HCT116 (cell line): ENCODE data around the gene RGL4. TPM values are rescaled to one million over a fixed set of nuclear protein-coding genes. Genes with fewer than 3 reads are reported as not detected.

ENCODE experiments used
- ATAC-seq: fragments of 200-7000 bp; cut with Tn5 transposase; 2 replicates; pipeline ENCODE4 v1.9.1; 2020; ENCODE audit warnings: mild to moderate bottlenecking, moderate library complexity
- BruUV-seq: library from RNA; stranded (reverse); fragments of 400-500 nt; replicated peaks from 2 replicates; lab custom pipeline; 2021; lab: Mats Ljungman, UMichigan
- CTCF ChIA-PET: fragments of 300-600 bp; sonication (Branson Sonifier 250); formaldehyde crosslinking; loops from one replicate; lab custom pipeline; 2021; ENCODE audit warnings: antibody characterized with exemption; lab: Charles Lee
- POLR2A ChIA-PET: fragments of 300-600, 350-600 bp; sonication (Branson Sonifier 250); formaldehyde crosslinking; loops from one replicate; lab custom pipeline; 2021; ENCODE audit warnings: antibody characterized with exemption; lab: Charles Lee
- RAD21 ChIA-PET, 2 experiments: fragments of 300-600 bp; sonication (Branson Sonifier 250); formaldehyde crosslinking; loops; one replicate each; lab custom pipeline; 2023; ENCODE audit warnings: low total read pairs in 2 of 2; ENCODE audit not compliant: uncharacterized antibody in 2 of 2, unreplicated experiment in 2 of 2, low non-redundant PET in 1 of 2; lab: Charles Lee
- DNase-seq: peaks from one replicate; pipeline ENCODE4 v3.0.0-alpha.2; 2010; ENCODE audit warnings: low read depth, low spot score
- H2AFZ ChIP-seq: fragments of 200-600 bp; shearing (Covaris generic), sonication (generic); 2 replicates; pipeline ENCODE4 v1.6.1; 2017; ENCODE audit warnings: low read depth, mixed run types, mixed read lengths, antibody characterized with exemption, low read length; ENCODE audit not compliant: poor library complexity, severe bottlenecking
- H3K27ac ChIP-seq: 2 replicates; pipeline ENCODE4 v1.5.1; 2012; ENCODE audit warnings: low read depth, low read length
- H3K27me3 ChIP-seq: fragments of 200-600 bp; sonication (generic); 2 replicates; pipeline ENCODE4 v1.6.1; 2016; ENCODE audit warnings: mixed run types, low read length, mixed read lengths; ENCODE audit not compliant: insufficient read depth
- H3K36me3 ChIP-seq, 2 experiments: fragments of 200-500 bp in 1 of 2; fragments of 200-600 bp in 1 of 2; sonication (Bioruptor generic) in 1 of 2; sonication (generic) in 1 of 2; 2 replicates each; pipeline versions ENCODE4 v1.5.1 to v1.6.1; 2014 to 2016; ENCODE audit warnings: low read length in 2 of 2, inconsistent platforms in 1 of 2, mixed read lengths in 1 of 2, mixed run types in 1 of 2; ENCODE audit not compliant: insufficient read depth in 2 of 2, control insufficient read depth in 1 of 2
- H3K4me1 ChIP-seq, 2 experiments: fragments of 200-600 bp in 1 of 2; sonication (generic) in 1 of 2; 2 replicates each; pipeline versions ENCODE4 v1.5.1 to v1.6.1; 2012 to 2017; ENCODE audit warnings: low read length in 2 of 2, inconsistent platforms in 1 of 2, mild to moderate bottlenecking in 1 of 2, mixed read lengths in 1 of 2, mixed run types in 1 of 2, moderate library complexity in 1 of 2; ENCODE audit not compliant: insufficient read depth in 2 of 2, control insufficient read depth in 1 of 2
- H3K4me2 ChIP-seq: fragments of 200-600 bp; sonication (generic); 2 replicates; pipeline ENCODE4 v1.6.1; 2017; ENCODE audit warnings: mixed run types, low read length, mixed read lengths
- H3K4me3 ChIP-seq, 2 experiments: fragments of 200-600 bp in 1 of 2; sonication (generic) in 1 of 2; replicated peaks in 1 of 2; 2 replicates each; pipeline ENCODE4 v1.5.1; 2011 to 2016; ENCODE audit warnings: low read length in 2 of 2, control low read depth in 1 of 2, low read depth in 1 of 2, mild to moderate bottlenecking in 1 of 2, mixed read lengths in 1 of 2, mixed run types in 1 of 2
- H3K79me2 ChIP-seq: fragments of 200-600 bp; sonication (generic); 2 replicates; pipeline ENCODE4 v1.6.1; 2017; ENCODE audit warnings: mild to moderate bottlenecking, mixed run types, low read length, moderate library complexity, mixed read lengths; ENCODE audit not compliant: insufficient read depth
- H3K9ac ChIP-seq: fragments of 200-600 bp; sonication (generic); 2 replicates; pipeline ENCODE4 v1.6.1; 2016; ENCODE audit warnings: low read length, mixed read lengths
- H3K9me2 ChIP-seq: fragments of 200-600 bp; sonication (generic), shearing (Covaris generic); 2 replicates; pipeline ENCODE4 v1.6.1; 2017; ENCODE audit warnings: mixed run types, mild to moderate bottlenecking, moderate library complexity; ENCODE audit not compliant: insufficient read depth
- H3K9me3 ChIP-seq, 2 experiments: fragments of 200-500 bp in 1 of 2; fragments of 200-600 bp in 1 of 2; sonication (Bioruptor generic) in 1 of 2; sonication (generic) in 1 of 2; 2 replicates each; pipeline ENCODE4 v1.6.1; 2014 to 2017; ENCODE audit warnings: low read length in 2 of 2, mixed read lengths in 2 of 2, inconsistent platforms in 1 of 2, low read depth in 1 of 2, mild to moderate bottlenecking in 1 of 2, mixed run types in 1 of 2, moderate library complexity in 1 of 2; ENCODE audit not compliant: control insufficient read depth in 1 of 2, insufficient read depth in 1 of 2
- H4K20me1 ChIP-seq: fragments of 200-600 bp; sonication (generic), shearing (Covaris generic); 2 replicates; pipeline ENCODE4 v1.6.1; 2017; ENCODE audit warnings: mixed run types, mild to moderate bottlenecking, moderate library complexity; ENCODE audit not compliant: insufficient read depth
- CBX3 ChIP-seq: IDR thresholded peaks from 2 replicates; pipeline ENCODE4 v1.6.1; 2012; ENCODE audit warnings: low read depth
- CEBPB ChIP-seq: IDR thresholded peaks from 2 replicates; pipeline ENCODE4 v1.6.1; 2012; ENCODE audit warnings: low read depth
- EGR1 ChIP-seq: IDR thresholded peaks from 2 replicates; pipeline ENCODE4 v1.6.1; 2012; ENCODE audit warnings: low read depth
- ELF1 ChIP-seq: IDR thresholded peaks from 2 replicates; pipeline ENCODE4 v1.6.1; 2012; ENCODE audit warnings: low read depth, borderline replicate concordance
- EZH2 ChIP-seq: fragments of 200-600 bp; sonication (generic); IDR thresholded peaks from 2 replicates; pipeline ENCODE4 v1.6.1; 2017; ENCODE audit warnings: antibody characterized with exemption, mixed run types
- FOSL1 ChIP-seq: IDR thresholded peaks from 2 replicates; pipeline ENCODE4 v1.6.1; 2012; ENCODE audit warnings: low read depth
- JUND ChIP-seq: IDR thresholded peaks from 2 replicates; pipeline ENCODE4 v1.6.1; 2012
- POLR2A ChIP-seq: IDR thresholded peaks from 2 replicates; pipeline ENCODE4 v1.7.0; 2011; ENCODE audit warnings: borderline replicate concordance; ENCODE audit not compliant: insufficient read depth, insufficient read length; ENCODE audit errors: extremely low read depth
- POLR2AphosphoS5 ChIP-seq: IDR thresholded peaks from 2 replicates; pipeline ENCODE4 v1.6.1; 2011; ENCODE audit warnings: mild to moderate bottlenecking, low read depth, low read length, moderate library complexity
- RAD21 ChIP-seq: IDR thresholded peaks from 2 replicates; pipeline ENCODE4 v1.6.1; 2012; ENCODE audit warnings: low read depth, mild to moderate bottlenecking
- SP1 ChIP-seq: IDR thresholded peaks from 2 replicates; pipeline ENCODE4 v1.6.1; 2012; ENCODE audit warnings: low read depth
- TCF7L2 ChIP-seq: IDR thresholded peaks from 2 replicates; pipeline ENCODE4 v1.7.0; 2011; ENCODE audit warnings: borderline replicate concordance, inconsistent platforms; ENCODE audit not compliant: insufficient read depth, insufficient read length; ENCODE audit errors: extremely low read depth
- YY1 ChIP-seq: IDR thresholded peaks from 2 replicates; pipeline ENCODE4 v1.6.1; 2011; ENCODE audit warnings: low read length, low read depth, moderate library complexity, mild to moderate bottlenecking; ENCODE audit not compliant: insufficient replicate concordance; ENCODE audit errors: extremely low read depth
- ZFX ChIP-seq: fragments of 450-650 bp; IDR thresholded peaks from 2 replicates; pipeline ENCODE4 v1.6.1; 2017
- ZNF274 ChIP-seq: fragments of 200-500 bp; sonication (Bioruptor generic); IDR thresholded peaks from 2 replicates; pipeline ENCODE4 v1.6.1; 2014; ENCODE audit warnings: mild to moderate bottlenecking, low read depth, low read length, inconsistent platforms
- intact Hi-C: fragments of 100-400 bp; cut with micrococcal nuclease; formaldehyde crosslinking; loops from 2 replicates; pipeline ENCODE4 v1.10.0; 2022
- total RNA-seq: library from RNA; stranded (reverse); gene quantifications from one replicate; pipeline ENCODE4 v1.2.1, GENCODE V29; 2021; ENCODE audit not compliant: unreplicated experiment
- TF ChIP-seq, protein P1 (sequence below): IDR thresholded peaks from 2 replicates; pipeline ENCODE4 v1.6.1; 2012
- TF ChIP-seq, protein P2 (sequence below), 3 experiments: fragments of 200-600 bp in 1 of 3; sonication (generic) in 1 of 3; IDR thresholded peaks in 2 of 3; conservative IDR thresholded peaks in 1 of 3; 2 replicates each; pipeline ENCODE4 v1.5.1; 2012 to 2017; ENCODE audit warnings: low read depth in 2 of 3, low read length in 2 of 3, antibody characterized with exemption in 1 of 3, borderline replicate concordance in 1 of 3, control low read depth in 1 of 3, mild to moderate bottlenecking in 1 of 3, mixed read lengths in 1 of 3, mixed run types in 1 of 3, moderate library complexity in 1 of 3; ENCODE audit not compliant: insufficient read depth in 1 of 3

RGL4 gene
- total RNA-seq, 1 experiment from 2014 or later: not detected

DNA sequence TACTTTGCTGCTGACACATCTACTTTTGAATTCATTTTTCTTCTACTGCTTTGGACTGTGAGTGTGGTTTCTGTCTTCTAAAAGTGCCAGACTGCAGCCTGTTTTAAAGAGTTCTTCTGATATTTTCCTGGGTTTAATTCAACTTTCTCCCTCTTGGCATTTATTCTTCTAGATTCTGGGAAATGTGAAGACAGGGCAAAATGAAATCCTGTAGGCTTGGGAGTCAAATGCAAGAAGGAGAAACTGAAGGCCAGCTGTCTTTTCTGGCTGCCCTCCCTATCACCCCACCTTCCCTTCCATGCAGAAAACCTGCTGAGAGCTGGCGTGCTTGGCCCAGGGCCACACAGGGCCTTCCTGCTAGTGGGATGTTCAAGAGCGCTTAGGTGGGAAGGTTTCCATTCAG lies 52.5 kb downstream of the RGL4 start:
- Histone ChIP-seq H3K27ac (no peak overlapping the region), H3K79me2 (no peaks in the 10 kb centered on the region), H3K4me3 (no peak overlapping the region), H2AFZ (no peak overlapping the region), H3K9ac (no peak overlapping the region), H3K4me2 (no peak overlapping the region), H3K36me3 (peaks cover 0 to 8% of the 10 kb centered on the region in 2 experiments; a peak in 2 of 4 replicates), H3K4me1 (no peaks in the 10 kb centered on the region), H3K9me3 (no peaks in the 10 kb centered on the region), H4K20me1 (no peaks in the 10 kb centered on the region), H3K9me2 (no peaks in the 10 kb centered on the region), H3K27me3 (no peaks in the 10 kb centered on the region)
- no peak for ATAC-seq
- ChIA-PET POLR2A (no interaction called here), CTCF (no interaction called here), RAD21 (no interaction called here)
- no peak for DNase-seq
- TSS peak; percentile 12 for BruUV-seq
- intact Hi-C loops: no loop called here
- no peak for TF ChIP-seq ZNF274
- TF ChIP-seq POLR2AphosphoS5: no peak
- no peak for TF ChIP-seq CEBPB
- no peak for TF ChIP-seq SP1
- no peak for TF ChIP-seq POLR2A
- TF ChIP-seq EGR1: no peak
- TF ChIP-seq CBX3: no peak
- TF ChIP-seq, protein P1, sequence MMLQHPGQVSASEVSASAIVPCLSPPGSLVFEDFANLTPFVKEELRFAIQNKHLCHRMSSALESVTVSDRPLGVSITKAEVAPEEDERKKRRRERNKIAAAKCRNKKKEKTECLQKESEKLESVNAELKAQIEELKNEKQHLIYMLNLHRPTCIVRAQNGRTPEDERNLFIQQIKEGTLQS: no peak
- no peak for TF ChIP-seq EZH2
- no peak for TF ChIP-seq JUND
- TF ChIP-seq FOSL1: no peak
- no peak for TF ChIP-seq ZFX
- no peak for TF ChIP-seq TCF7L2
- TF ChIP-seq, protein P2, sequence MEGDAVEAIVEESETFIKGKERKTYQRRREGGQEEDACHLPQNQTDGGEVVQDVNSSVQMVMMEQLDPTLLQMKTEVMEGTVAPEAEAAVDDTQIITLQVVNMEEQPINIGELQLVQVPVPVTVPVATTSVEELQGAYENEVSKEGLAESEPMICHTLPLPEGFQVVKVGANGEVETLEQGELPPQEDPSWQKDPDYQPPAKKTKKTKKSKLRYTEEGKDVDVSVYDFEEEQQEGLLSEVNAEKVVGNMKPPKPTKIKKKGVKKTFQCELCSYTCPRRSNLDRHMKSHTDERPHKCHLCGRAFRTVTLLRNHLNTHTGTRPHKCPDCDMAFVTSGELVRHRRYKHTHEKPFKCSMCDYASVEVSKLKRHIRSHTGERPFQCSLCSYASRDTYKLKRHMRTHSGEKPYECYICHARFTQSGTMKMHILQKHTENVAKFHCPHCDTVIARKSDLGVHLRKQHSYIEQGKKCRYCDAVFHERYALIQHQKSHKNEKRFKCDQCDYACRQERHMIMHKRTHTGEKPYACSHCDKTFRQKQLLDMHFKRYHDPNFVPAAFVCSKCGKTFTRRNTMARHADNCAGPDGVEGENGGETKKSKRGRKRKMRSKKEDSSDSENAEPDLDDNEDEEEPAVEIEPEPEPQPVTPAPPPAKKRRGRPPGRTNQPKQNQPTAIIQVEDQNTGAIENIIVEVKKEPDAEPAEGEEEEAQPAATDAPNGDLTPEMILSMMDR (IDR thresholded peaks at IDR 0.05 in 2 of 3, conservative IDR thresholded peaks at IDR 0.05 in 1 of 3; ENCODE audit: borderline replicate concordance in 1 of 3, insufficient read depth in 1 of 3, low read depth in 2 of 3, low read length in 2 of 3): no peak
- no peak for TF ChIP-seq ELF1
- no peak for TF ChIP-seq YY1
- no peak for TF ChIP-seq RAD21
